BE2C (cell line): ENCODE results near the gene KMT2B.

Experiments
- DNase-seq: peaks from one replicate; pipeline ENCODE4 v3.0.0-alpha.2; 2020
- H3K27me3 ChIP-seq: fragments of 250-450 bp; sonication (Bioruptor Pico); 2 replicates; pipeline ENCODE4 v1.5.1; 2020; ENCODE audit warnings: mild to moderate bottlenecking
- H3K36me3 ChIP-seq: fragments of 250-450 bp; sonication (Bioruptor Pico); 2 replicates; pipeline ENCODE4 v1.5.1; 2020; ENCODE audit warnings: mild to moderate bottlenecking
- H3K4me1 ChIP-seq: fragments of 250-450 bp; sonication (Bioruptor Pico); 2 replicates; pipeline ENCODE4 v1.5.1; 2020
- H3K4me3 ChIP-seq: 2 replicates; pipeline ENCODE4 v1.5.1; 2011; ENCODE audit warnings: low read depth, low read length
- H3K9me3 ChIP-seq: fragments of 250-450 bp; sonication (Bioruptor Pico); 2 replicates; pipeline ENCODE4 v1.5.1; 2020
- CTCF ChIP-seq: IDR thresholded peaks from 2 replicates; pipeline ENCODE4 v1.5.1; 2012; ENCODE audit warnings: mild to moderate bottlenecking, low read depth, low read length

The KMT2B gene

GRCh38 chr19:35729763-35730162, 12.0 kb downstream of the KMT2B start:
- Histone ChIP-seq H3K4me3 (no peak overlapping the region), H3K36me3 (peaks cover 93% of the 10 kb centered on the region), H3K9me3 (no peaks in the 10 kb centered on the region), H3K27me3 (no peaks in the 10 kb centered on the region), H3K4me1 (no peaks in the 10 kb centered on the region)
- no peak for TF ChIP-seq CTCF
- DNase-seq, result no peak

- Histone ChIP-seq H3K9me3 (no peaks in the 10 kb centered on the region), H3K27me3 (no peaks in the 10 kb centered on the region), H3K4me3 (no peak overlapping the region), H3K36me3 (peaks cover 91% of the 10 kb centered on the region), H3K4me1 (no peaks in the 10 kb centered on the region)
- no peak for DNase-seq
- no peak for TF ChIP-seq CTCF
Measured at GRCh38 chr19:35730326-35730725, 12.5 kb downstream of the KMT2B start.

GRCh38 chr19:35731353-35731752, 13.6 kb downstream of the KMT2B start:
- no peak for DNase-seq

GRCh38 chr19:35731779-35732405, 14.1 kb downstream of the KMT2B start:
- Histone ChIP-seq H3K36me3 (peaks cover 89% of the 10 kb centered on the region), H3K4me3 (no peak overlapping the region), H3K4me1 (no peaks in the 10 kb centered on the region), H3K27me3 (no peaks in the 10 kb centered on the region), H3K9me3 (no peaks in the 10 kb centered on the region)
- DNase-seq, result no peak
- TF ChIP-seq CTCF, result no peak

More at GRCh38 chr19:35731353-35731752, 13.6 kb downstream of the KMT2B start:
- TF ChIP-seq CTCF, result no peak
- no peaks in the 10 kb centered on the region for H3K27me3 ChIP-seq
- H3K4me1 ChIP-seq, result no peaks in the 10 kb centered on the region
- no peaks in the 10 kb centered on the region for H3K9me3 ChIP-seq
- H3K4me3 ChIP-seq, result no peak overlapping the region
- H3K36me3 ChIP-seq, result peaks cover 88% of the 10 kb centered on the region

- Histone ChIP-seq H3K4me1 (no peaks in the 10 kb centered on the region), H3K4me3 (no peak overlapping the region), H3K27me3 (no peaks in the 10 kb centered on the region), H3K36me3 (peaks cover 90% of the 10 kb centered on the region), H3K9me3 (no peaks in the 10 kb centered on the region)
- TF ChIP-seq CTCF, result no peak
- DNase-seq, result no peak
Measured at GRCh38 chr19:35732540-35733179, 14.9 kb downstream of the KMT2B start.
